RPMI7951 (cell line): ENCODE results near the gene ZMYND12. TPM values are rescaled to one million over a fixed set of nuclear protein-coding genes. Genes with fewer than 3 reads are reported as not detected.

Source experiments
- DNase-seq: peaks from one replicate; pipeline ENCODE4 v3.0.0-alpha.2; 2012; ENCODE audit warnings: low read depth
- total RNA-seq: library from RNA; depleted of rRNA; stranded (reverse); fragments of >200 nt; shearing (Covaris generic); gene quantifications from 2 replicates; pipeline ENCODE4 v1.2.3, GENCODE V29; 2014; rRNA removed

ZMYND12 gene
- total RNA-seq, 1 experiment from 2014 or later, result 0.12 TPM

GRCh38 chr1:42392967-42393848 is 62.6 kb downstream of the ZMYND12 start:
- DNase-seq, result no peak

GRCh38 chr1:42392255-42392654 is 63.6 kb downstream of the ZMYND12 start:
- no peak for DNase-seq

- no peak for DNase-seq
Observed at GRCh38 chr1:42386051-42386450, 69.8 kb downstream of the ZMYND12 start.

GRCh38 chr1:42385283-42385682 is 70.5 kb downstream of the ZMYND12 start:
- DNase-seq, result no peak

GRCh38 chr1:42381280-42381673 is 74.5 kb downstream of the ZMYND12 start:
- no peak for DNase-seq

GRCh38 chr1:42380586-42381279 is 75.1 kb downstream of the ZMYND12 start, which contains the start of gene RIMKLA:
RIMKLA (plus strand) TSS chr1:42380792; CDS start chr1:42380935, 143 bp downstream.
- DNase-seq, result peak; percentile 39

Other genes starting within 250 kb of the ZMYND12 start
- 25.9 and 29.0 TPM in 2 replicates for gene FOXJ3, start 120.8 kb downstream of the ZMYND12 start, total RNA-seq
- 0.12 and 0.88 TPM in 2 replicates for gene RIMKLA, start 75.2 kb downstream of the ZMYND12 start, total RNA-seq
- gene PPCS, start 521 bp upstream of the ZMYND12 start, total RNA-seq, result 69.1 and 76.6 TPM in 2 replicates
- gene CCDC30, start 7.3 kb upstream of the ZMYND12 start, total RNA-seq, result 0.84 and 2.5 TPM in 2 replicates
- 122 and 123 TPM in 2 replicates for gene PPIH, start 202.4 kb upstream of the ZMYND12 start, total RNA-seq
- 1,105 and 1,183 TPM in 2 replicates for gene YBX1, start 226.4 kb upstream of the ZMYND12 start, total RNA-seq